NCI-H69 (cell line): ENCODE data around the gene TIMM10.

ENCODE experiments used
- DNase-seq: peaks from one replicate; lab custom pipeline; 2025; lab: John Stamatoyannopoulos, UW

Gene TIMM10, protein sequence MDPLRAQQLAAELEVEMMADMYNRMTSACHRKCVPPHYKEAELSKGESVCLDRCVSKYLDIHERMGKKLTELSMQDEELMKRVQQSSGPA

GRCh38 chr11:57530596-57531507 is at the start of gene TIMM10:
Gene TIMM10, minus strand, starts transcription at chr11:57530754. Its CDS starts 565 bp downstream, at chr11:57530189.
- peak; percentile 100 for DNase-seq

- no peak for DNase-seq
These were observed 43.5 kb upstream of the TIMM10 start for GRCh38 chr11:57574061-57574460.

GRCh38 chr11:57571606-57572005 is 41.1 kb upstream of the TIMM10 start:
- DNase-seq, result no peak

DNA sequence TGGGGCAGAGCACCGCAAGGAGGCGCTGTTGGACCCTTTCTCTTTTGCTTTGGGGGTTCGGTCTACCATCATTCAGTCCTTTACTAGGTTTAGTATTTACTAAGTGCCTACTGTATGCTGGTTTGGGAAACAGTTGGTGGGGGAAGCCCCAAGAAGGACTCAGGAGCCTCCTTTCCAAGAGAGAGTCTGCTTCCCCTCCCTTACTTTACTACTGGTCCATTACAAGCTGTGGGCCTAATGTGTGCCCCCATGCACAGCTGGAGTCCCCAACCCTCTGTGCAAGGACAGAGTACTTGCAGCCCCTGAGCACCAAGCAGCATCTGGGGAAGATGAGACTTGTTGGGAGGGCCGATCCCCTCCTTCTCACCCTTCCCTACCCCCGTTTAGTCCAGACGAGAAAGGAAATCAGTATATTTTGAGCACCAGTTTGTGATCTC is 37.8 kb upstream of the TIMM10 start:
- no peak for DNase-seq

GRCh38 chr11:57567515-57568329 is 37.2 kb upstream of the TIMM10 start, which contains the start of gene UBE2L6:
Gene UBE2L6, minus strand, starts transcription at chr11:57567672. Its CDS starts 61 bp downstream, at chr11:57567611.
- peak; percentile 70 for DNase-seq

DNA sequence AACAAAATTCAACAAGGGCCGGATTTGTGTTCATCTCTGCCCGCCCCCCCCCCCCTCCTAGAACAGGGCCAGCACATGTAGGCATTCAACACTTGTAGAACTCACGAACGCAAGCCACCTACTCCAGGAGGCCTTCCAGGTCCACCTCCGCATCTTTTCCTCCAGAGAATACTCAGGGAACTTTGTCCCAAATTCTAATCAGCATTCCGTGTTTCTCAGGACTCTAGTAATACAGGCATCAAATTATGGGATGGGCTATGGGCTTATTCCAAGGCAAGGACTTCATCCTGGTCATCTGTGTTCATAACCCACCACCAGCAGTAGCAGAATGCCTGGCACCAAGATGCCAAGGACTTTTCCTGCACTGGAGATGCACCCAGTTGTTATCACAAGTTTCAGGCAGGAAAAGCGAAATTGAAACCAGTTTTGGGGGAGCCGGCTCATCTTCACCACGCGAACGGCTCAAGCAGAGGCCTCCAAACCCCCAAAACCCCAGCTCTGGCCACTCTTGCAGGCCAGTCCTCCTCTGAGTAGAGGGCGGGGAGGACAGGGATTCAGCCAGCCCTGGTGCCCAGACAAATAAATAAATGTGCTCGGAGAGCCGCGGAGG is 36.5 kb upstream of the TIMM10 start:
- DNase-seq, result no peak

DNA sequence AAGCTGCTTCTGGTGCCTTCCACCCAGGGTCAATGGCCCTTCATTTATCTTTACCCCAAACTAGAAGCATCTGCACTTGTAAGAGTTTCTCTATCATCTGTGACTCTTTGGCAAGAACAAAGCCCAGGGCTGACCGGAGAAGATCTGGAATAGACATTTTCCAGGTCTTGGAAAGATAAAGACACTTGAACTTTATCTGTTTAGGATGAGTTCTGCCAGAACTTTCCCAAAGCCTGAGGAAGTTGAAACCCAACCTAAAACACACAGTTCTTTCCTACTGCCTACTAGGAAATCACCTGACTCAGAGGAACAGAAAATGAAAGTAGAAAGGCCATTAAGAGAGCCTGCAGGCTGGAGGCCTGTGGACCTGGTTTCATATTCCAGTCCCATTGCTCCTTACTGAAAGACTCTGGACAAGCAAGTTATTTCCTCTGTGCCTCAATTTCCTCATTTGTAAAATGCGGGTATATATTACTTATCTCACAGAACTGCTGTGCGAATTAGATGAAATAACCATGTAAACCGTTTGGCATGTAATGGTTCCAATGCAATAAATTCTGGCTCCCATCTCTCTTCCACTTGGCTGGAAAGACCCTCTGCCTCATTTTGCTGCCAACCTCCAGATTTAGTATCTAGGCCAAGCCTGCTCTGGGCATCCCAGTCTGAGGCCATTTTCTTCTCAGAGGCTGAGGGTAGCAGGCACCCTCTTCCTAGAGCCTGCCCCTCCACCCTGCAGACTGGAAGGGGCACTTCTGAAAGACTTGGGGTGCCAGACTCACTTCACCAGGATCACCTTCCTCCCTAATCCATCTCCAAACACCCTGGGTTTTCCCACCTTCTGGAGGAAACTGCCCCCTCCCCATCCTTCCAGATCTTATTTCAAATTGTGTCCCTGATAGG is 35.7 kb upstream of the TIMM10 start:
- no peak for DNase-seq

- no peak for DNase-seq
These were observed 32.0 kb upstream of the TIMM10 start for GRCh38 chr11:57562596-57562995.

DNA sequence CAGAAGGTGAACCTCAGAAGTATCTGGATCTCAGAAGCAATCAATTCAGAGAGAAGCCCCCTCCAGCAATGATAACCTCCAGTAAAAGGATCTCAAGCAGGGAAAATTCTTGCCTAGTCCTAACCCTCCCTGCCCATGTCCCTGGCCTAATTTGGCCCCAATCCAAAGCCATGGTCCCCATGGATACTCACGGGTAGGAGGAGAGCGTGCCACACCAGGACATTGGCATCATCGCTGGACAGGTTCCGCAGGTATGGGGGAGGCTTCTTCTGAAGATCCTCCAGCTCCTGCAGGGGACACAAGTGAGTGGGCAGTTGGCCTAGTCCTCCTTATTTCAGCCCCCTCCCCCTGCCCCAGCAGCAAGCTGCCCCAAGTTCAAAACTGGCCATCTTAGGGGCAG is 29.6 kb upstream of the TIMM10 start:
- DNase-seq, result peak; percentile 8

DNA sequence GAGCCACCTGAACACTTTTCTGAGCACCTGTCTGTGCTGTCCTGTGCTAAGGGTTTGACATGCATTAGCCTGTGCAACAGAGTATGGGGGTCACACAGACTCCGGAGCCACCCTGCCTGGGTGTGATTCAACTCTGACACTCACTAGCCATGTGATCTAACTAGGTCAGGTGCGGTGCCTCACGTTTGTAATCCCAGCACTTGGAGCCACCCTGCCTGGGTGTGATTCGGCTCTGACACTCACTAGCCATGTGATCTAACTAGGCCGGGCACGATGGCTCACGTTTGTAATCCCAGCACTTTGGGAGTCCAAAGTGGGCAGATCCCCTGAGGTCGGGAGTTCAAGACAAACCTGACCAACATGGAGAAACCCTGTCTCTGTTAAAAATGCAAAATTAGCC is 25.5 kb upstream of the TIMM10 start:
- DNase-seq, result no peak

- DNase-seq, result no peak
These were observed 24.8 kb upstream of the TIMM10 start for GRCh38 chr11:57555393-57555792.

DNA sequence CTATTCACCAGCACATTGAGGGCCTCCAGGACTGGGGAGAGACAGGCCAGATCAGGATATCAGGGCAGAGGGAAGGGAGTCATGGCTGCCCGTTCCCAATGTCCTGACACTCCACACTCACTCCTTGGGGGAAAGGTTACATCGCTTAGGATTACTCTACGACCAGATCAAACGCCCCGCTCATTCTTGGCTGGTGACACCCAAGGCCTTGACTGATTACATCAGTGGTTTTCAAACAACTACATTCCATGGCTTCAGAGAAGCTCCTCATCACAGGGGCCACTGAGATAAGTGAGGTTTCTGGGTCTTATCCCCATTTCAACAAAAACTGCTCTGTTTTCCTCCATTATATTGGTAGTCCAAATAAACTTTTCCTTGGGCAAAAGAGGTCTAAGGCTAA is 21.9 kb upstream of the TIMM10 start:
- no peak for DNase-seq

DNA sequence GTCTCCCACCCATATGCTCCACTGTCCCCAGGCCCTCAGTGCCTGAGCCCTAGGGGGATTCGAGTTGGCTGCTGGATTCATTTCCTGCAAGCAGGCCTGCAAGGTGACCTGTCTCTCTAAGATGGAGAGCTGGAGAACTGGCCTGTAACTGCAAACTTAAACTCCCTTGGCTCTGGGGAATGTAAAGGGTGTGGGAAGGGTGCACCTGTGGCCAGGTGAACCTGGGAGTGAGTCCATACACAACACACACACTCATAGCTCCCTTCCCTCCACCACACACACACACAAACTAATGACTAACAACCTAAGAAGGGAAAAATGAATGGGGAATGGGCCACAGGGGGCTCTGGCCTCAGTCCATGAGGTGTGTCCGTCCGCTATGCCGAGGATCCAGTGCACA is 21.4 kb upstream of the TIMM10 start:
- no peak for DNase-seq

GRCh38 chr11:57549983-57550382 is 19.4 kb upstream of the TIMM10 start:
- DNase-seq, result no peak

GRCh38 chr11:57547854-57548377 is 17.4 kb upstream of the TIMM10 start:
- DNase-seq, result no peak

DNA sequence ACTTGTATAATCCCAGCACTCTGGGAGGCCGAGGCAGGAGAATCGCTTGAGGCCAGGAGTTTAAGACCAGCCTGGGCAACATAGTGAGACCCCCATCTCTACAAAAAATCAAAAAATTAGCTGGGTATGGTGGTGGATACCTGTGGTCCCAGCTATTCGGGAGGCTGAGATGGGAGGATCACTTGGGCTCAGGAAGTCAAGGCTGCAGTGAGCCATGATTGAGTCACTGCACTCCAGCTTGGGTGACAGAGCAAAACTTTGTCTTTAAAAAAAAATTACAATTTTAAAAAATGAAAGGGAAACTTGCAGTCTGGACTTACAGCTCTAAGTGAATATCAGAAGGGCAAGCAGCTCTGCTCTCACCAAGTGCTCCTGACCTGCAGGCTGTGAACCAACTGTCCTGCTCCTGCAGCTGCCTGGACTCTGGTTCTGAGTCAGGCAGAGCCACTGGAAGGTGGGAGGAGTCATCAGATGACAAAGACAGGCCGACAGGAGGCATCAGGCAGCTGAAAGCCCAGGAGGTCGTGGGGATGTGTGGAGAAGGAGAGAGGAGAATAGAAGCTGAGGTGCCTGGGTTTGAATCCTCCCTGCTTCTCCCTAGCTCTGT is 16.4 kb upstream of the TIMM10 start:
- DNase-seq, result peak; percentile 16

GRCh38 chr11:57546451-57546850 is 15.9 kb upstream of the TIMM10 start:
- DNase-seq, result no peak

- no peak for DNase-seq
These were observed 15.3 kb upstream of the TIMM10 start for GRCh38 chr11:57545883-57546282.

DNA sequence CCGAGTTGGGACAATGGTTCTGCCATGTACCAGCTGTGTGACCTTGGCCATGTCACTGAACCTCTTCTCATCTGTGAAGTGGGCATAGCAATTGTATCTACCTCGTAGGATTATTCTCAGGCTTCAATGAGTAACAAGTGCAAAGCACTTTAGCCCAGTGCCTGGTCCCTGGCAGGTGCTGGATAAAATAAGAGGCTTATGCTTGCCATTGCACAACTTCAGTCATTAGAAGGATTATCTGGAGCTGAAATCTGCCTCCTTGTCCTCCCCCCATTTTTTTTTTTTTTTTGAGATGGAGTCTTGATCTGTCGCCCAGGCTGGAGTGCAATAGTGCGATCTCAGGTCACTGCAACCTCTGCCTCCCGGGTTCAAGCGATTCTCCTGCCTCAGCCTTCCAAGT is 14.0 kb upstream of the TIMM10 start:
- no peak for DNase-seq

GRCh38 chr11:57543593-57543992 is 13.0 kb upstream of the TIMM10 start:
- no peak for DNase-seq
